GM18873 (cell line): ENCODE results near the gene EPN2.
"Not testable (repeated sequence)": the region's sequence is repeated elsewhere in the genome, so short reads cannot be mapped to it uniquely, and the experiment has no call there.

ENCODE experiments used
- ATAC-seq: cut with Tn5 transposase; IDR thresholded peaks from one replicate; pipeline ENCODE4 v1.9.1; 2021; ENCODE audit warnings: mild to moderate bottlenecking, moderate library complexity, moderate number of reproducible peaks; ENCODE audit not compliant: unreplicated experiment, low FRiP score

EPN2 gene

GRCh38 chr17:19264681-19265080, 27.5 kb downstream of the EPN2 start:
- no peak for ATAC-seq

GRCh38 chr17:19265755-19266154, 28.6 kb downstream of the EPN2 start:
- no peak for ATAC-seq

DNA sequence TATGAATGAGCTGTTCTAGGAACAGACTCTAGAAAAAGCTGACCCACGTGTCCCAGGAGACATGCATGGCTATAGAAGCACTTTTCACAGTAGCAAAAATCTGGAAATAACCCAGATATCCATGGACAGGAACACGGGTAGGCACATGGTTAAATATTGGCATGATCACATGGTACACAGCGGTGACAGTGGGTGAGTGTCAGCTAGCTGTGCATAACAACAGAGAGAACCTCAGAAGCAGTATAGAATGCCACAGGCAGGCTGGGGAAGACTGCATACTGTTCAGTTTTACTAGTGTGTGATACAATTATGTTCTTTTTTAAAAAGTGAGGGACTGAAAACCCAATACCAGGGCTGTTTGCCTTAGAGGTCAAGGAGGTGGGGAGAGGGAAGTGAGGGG, 31.4 kb downstream of the EPN2 start:
- ATAC-seq: no peak

DNA sequence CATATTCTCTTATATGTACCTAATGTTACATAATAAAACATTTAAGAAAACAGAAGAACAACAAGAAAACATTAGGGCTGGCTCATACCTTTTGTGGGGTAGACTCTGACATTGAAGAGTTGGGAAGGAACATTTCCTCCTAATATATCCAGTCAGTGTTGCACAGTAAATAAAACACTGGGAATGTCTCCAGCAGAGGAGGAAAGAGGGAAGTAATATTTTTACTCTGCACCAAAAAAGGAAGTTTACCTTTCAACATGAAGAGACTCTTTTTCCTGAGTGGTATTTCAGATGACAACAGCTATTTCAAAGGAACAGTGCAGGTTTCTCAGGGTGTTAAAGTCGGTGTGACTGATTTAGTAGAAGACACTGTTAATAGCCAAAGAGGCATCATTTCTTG, 31.9 kb downstream of the EPN2 start:
- no peak for ATAC-seq

DNA sequence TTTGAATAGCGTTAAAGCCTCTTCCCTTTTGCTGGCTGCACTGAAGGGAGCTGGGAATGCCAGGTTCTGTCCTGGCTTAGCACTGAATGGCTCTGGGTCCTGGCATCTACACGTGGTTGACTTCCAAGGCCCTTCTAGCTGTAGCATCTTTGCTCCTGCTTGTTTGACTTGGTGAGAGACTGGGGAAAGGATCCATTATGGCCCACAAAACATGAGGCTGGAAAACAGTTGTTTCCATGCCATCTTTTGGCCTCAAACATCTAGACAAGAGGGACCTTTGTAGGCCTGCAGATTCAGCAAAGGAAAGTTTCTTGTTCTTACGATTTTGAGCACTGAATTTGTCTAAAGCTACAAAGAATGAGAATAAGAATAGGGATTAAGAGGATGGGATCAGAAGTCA, 32.5 kb downstream of the EPN2 start:
- ATAC-seq: no peak

DNA sequence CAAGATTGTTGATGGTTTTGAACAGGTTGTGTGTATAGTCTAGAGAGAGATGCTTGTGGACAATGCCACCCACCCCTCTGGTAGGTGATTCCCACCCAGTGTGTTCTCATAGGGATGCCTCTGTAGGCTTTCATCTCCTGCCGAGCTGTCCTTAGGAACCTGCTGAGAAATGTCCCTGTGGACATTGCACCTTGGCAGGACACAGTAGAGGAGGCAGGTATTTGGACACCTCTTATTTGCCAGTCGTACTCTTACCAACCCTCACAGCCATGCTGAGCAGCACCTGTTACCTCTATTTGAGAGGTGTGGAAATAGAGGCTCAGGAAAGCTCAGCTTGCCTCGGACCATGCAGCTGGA, 33.2 kb downstream of the EPN2 start:
- ATAC-seq: no peak

DNA sequence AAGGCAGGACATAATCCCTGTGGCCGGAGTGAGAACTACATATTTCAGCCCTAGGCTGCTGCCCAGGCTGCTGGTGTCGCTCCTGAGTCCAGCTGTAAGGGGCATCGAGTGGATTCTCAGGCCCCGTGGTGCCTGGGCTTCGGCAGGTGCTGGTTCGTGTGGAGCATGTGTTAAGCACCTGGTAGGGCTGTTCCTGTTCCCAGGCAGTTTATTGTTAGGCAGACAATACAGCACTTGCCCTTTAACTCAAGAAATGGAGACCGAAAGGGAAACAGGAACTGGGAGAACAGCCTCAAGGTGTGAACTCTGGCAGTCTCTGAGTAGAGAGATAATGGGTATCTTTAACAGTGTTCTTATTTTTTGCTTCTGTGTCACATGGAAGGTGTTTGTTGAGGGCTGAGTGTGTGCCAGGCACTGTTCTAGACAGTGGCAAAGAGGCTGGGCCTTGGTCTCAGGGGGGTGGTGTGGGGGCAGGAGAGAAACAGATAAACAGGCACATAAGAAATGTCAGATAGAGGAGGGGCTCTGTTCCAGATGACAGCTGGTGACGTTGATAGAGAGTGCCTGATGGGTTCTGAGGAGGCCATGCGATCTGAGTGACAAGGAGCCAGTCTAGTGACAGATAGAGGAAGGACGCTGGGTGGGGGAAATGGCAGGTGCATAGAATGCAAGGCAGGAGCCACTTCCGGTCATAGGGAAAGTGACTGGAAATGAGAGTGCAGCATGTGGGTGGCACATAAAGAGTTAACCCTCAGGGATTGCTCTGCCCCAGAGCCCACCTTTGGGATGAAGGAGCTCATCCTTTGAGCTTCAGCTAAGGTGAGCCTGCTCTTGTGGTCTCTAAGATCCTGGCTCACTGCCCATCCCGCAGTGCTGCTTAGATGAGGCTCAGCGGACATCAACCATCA, 33.8 kb downstream of the EPN2 start:
- ATAC-seq: no peak

GRCh38 chr17:19271780-19272357, 34.7 kb downstream of the EPN2 start:
- no peak for ATAC-seq

- no peak for ATAC-seq
Measured at GRCh38 chr17:19273731-19274130, 36.6 kb downstream of the EPN2 start.

DNA sequence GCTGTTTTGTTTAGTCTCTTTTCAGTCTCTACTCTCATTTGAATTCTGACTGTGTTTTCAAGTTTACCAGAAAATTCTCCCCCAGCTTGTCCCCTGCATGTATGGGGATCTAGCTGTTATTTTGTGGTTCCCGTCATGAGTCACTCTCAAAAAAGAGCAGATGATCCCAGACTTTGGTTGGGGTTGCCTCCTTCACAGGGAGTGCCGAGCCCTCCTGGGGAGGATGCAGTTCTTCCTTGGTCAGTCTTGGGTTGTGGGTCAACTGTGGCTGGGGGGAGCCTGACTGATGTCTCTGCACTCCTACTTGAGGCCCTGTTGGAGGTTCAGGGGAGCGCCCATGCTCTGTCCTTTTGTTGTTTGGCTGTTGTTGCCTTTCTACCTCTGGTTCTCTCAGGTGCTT, 37.7 kb downstream of the EPN2 start:
- ATAC-seq: no peak

DNA sequence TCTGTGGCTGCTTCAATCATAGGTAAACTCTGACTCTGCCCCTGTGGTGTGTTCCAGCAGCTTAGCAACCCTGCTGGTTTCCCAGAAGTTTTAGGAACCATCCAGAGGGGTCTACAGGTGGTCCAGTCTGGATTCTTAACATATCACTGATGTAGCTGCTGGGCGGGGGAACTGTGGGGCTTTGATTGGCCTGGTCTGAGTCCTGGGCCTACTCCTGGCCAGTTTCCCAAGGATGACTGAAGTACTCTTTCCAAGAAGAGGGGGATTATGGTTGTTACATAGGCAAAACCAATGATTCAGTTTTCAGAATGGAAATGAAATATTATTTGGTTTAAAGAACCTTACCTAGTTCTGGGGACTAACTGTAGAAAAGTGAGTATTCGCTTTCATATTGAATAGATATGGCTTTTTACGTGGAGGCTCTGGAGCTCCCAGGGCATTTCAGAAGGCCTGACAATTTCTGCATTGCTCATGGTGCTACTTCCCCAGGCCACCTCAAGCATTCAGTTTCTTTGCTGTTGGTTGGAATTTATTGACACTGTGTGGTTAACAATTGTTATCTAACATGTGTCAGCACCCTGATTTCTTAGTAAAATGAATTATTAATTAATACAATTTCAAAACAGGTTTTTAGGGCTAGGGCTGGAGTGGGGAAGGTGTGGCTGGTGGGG, 38.4 kb downstream of the EPN2 start:
- no peak for ATAC-seq

DNA sequence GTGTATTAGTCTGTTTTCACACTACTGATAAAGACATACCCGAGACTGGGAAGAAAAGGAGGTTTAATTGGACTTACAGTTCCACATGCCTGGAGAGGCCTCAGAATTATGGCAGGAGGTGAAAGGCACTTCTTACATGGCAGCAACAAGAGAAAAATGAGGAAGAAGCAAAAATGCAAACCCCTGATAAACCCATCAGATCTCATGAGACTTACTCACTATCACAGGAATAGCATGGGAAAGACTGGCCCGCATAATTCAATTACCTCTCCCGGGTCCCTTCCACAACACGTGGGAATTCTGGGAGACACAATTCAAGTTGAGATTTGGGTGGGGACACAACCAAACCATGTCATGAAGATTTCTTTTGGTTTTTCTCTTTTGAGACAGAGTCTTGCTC, 41.1 kb downstream of the EPN2 start:
- ATAC-seq: not testable (repeated sequence)

DNA sequence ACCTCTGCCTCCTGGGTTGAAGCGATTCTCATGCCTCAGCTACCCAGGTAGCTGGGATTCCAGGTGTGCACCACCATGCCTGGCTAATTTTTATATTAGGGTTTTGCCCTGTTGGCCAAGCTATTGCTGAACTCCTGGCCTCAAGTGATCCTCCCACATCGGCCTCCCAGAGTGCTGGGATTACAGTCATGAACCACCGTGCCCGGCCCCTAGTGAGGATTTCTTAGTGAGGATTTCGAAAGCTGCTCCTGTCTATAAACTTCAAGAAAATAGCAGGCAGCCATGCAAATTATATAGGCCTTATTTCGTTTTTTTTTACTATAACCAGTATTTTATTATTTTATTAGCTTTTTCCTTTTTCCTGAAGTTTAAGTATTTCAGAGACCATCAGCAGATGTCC, 41.6 kb downstream of the EPN2 start:
- ATAC-seq: no peak

DNA sequence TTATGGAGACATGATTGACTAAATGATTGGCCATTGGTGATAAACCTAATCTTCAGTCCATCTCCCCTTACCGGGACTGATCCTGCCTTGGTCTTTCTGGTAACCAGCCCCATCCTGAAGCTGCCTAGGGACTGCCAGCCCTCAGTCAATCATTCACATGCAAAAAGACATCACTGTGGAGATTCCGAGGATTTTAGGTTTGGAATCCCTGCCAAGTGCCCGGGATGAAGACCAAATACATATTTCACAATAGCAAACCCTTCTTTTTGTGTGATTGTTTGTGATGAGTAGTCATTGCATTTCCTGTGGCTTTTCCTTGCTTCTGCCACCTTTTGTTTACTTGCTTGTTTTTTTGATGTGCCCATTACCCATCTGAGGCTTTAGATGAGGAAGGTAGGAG, 44.0 kb downstream of the EPN2 start:
- ATAC-seq: no peak

GRCh38 chr17:19284005-19284959, 47.1 kb downstream of the EPN2 start:
- no peak for ATAC-seq

DNA sequence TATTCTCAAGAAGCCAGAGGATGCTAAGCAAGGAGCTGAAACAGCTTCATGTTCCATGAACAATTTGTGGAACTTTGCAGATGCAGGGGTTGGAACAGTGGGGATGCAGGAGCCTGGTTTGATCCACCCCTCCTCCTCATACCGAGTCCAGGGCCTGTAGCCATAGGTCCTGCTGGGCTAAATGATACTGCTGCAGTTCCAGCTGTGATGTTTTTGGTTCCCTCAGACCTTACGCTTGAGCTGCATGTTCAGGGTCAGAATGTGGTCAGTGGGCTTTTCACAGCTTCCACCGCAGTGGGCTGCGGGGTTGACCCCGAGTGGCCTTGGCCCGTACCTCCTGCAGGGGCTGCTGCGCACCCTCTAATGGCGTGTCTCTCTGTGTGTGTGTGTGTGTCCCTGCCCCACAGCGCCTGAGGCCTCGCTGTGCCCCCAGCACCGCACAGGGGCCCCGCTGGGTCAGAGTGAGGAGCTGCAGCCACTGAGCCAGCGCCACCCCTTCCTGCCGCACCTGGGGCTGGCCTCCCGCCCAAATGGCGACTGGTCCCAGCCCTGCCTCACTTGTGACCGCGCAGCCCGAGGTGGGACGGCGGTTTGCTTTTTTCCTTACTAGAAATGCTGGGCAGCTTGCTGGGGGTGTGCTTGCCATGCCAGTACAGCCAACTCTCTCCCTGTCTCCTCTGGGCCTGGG, 48.2 kb downstream of the EPN2 start:
- ATAC-seq: no peak

DNA sequence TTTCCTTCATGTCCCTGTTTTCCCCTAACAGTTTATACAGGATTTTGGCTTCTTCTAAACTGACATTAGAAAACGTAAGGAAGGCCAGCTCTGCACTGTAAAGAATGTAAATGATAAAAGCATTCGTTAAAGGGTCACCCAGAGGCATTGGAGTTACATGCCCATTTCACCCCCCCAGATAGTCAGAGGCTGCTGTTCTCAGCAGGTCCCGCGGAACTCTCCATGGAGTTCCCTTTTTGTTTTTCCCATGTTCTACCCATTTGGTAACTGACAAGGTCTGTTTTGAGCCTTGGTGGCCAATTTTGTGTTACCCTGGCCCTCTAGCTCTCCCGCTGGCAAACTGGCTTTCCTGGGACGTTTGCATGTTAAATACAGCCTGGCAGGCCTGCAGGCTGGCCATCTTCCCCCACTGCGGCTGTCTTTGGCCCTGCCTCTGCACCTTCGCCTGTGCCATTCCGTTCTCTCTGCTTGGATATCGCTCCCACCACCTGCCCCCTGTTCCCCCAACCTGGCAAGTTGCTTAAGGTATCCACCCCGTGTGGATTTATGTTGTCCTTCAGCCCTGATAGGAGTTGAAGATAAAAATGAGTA, 49.7 kb downstream of the EPN2 start:
- no peak for ATAC-seq

DNA sequence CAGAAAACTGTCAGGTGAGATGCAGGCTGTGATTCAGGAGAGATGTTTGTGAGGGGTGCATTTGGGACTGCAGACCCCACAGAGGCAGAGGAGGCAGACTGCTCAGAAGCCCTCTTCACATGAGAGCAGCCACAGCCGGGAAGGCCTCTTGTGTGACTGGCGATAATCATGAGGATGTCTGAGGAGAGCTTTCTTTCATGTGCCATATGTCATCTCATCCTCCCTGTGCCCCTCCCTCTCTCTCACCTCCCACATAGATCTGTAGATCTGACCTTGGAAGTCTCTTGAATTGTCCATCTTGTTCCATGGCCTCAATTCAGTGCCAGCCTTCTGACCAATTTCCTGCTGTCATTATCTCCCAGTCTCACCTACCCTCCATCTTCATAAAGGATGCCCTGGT, 50.5 kb downstream of the EPN2 start:
- ATAC-seq: no peak

DNA sequence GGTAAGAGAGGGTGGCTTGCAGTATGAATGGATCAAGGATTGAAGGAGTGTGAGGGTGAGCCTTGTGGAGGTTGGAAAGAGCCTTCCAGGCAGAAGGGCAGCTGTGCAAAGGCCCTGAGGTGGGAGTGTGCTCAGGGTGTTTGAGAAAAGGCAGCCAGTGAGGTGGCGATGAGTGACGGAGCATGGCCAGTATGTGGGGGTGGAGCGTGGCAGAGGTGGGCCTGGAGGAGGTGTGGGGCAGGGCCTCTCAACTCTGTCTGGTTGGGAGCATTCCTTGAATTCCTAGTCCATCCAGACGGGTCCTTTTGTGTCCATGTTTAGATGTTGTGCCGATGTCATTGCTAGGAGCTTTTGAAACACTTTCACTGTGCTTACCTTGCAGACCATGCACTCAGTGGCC, 51.3 kb downstream of the EPN2 start:
- no peak for ATAC-seq
